Hepatocyte (in vitro differentiated cells): ENCODE results near the gene ZEB1. TPM values are rescaled to one million over a fixed set of nuclear protein-coding genes. Genes with fewer than 3 reads are reported as not detected.
"Not testable (repeated sequence)": the region's sequence is repeated elsewhere in the genome, so short reads cannot be mapped to it uniquely, and the experiment has no call there.

ENCODE experiments used
- DNase-seq: peaks from one replicate; pipeline ENCODE4 v3.0.0-alpha.2; 2016; ENCODE audit warnings: low spot score
- H2AFZ ChIP-seq: fragments of 200-600 bp; sonication (generic); 2 replicates; pipeline ENCODE4 v1.6.0; 2016; ENCODE audit warnings: antibody characterized with exemption, mild to moderate bottlenecking
- H3K27ac ChIP-seq: fragments of 200-600 bp; sonication (generic); 2 replicates; pipeline ENCODE4 v1.5.1; 2016; ENCODE audit warnings: mild to moderate bottlenecking
- H3K27me3 ChIP-seq: fragments of 200-600 bp; sonication (generic); 2 replicates; pipeline ENCODE4 v1.6.1; 2016
- H3K36me3 ChIP-seq: fragments of 200-600 bp; sonication (generic); replicated peaks from 2 replicates; pipeline ENCODE4 v1.5.1; 2016; ENCODE audit warnings: low read depth; ENCODE audit not compliant: insufficient read depth
- H3K4me1 ChIP-seq: fragments of 200-600 bp; sonication (generic); 2 replicates; pipeline ENCODE4 v1.5.1; 2016; ENCODE audit warnings: mild to moderate bottlenecking, moderate library complexity; ENCODE audit not compliant: insufficient read depth
- H3K4me2 ChIP-seq: fragments of 200-600 bp; sonication (generic); 2 replicates; pipeline ENCODE4 v1.6.0; 2016
- H3K4me3 ChIP-seq: fragments of 200-600 bp; sonication (generic); 2 replicates; pipeline ENCODE4 v1.5.1; 2016; ENCODE audit warnings: mild to moderate bottlenecking
- H3K79me2 ChIP-seq: fragments of 200-600 bp; sonication (generic); 2 replicates; pipeline ENCODE4 v1.6.0; 2017; ENCODE audit warnings: mild to moderate bottlenecking
- H3K9me2 ChIP-seq: fragments of 200-600 bp; sonication (generic); replicated peaks from 2 replicates; pipeline ENCODE4 v1.6.0; 2017; ENCODE audit warnings: mild to moderate bottlenecking; ENCODE audit not compliant: insufficient read depth
- H3K9me3 ChIP-seq: fragments of 200-600 bp; sonication (generic); 2 replicates; pipeline ENCODE4 v1.5.1; 2016; ENCODE audit warnings: low read depth, mild to moderate bottlenecking
- H4K20me1 ChIP-seq: fragments of 200-600 bp; sonication (generic); 2 replicates; pipeline ENCODE4 v1.6.0; 2016; ENCODE audit warnings: mild to moderate bottlenecking; ENCODE audit not compliant: insufficient read depth, poor library complexity, severe bottlenecking
- EZH2 ChIP-seq: fragments of 200-600 bp; sonication (generic); IDR thresholded peaks from 2 replicates; pipeline ENCODE4 v1.6.1; 2016; ENCODE audit warnings: antibody characterized with exemption, mild to moderate bottlenecking, borderline replicate concordance
- EZH2phosphoT487 ChIP-seq: fragments of 200-600 bp; sonication (generic); IDR thresholded peaks from one replicate; pipeline ENCODE4 v1.6.1; 2018; ENCODE audit warnings: antibody characterized with exemption, mild to moderate bottlenecking, low read depth, moderate library complexity; ENCODE audit not compliant: unreplicated experiment, severe bottlenecking
- WGBS: methylation state at CpG from one replicate; pipeline ENCODE4 v1.1.6; 2016; ENCODE audit warnings: low lambda C conversion rate; ENCODE audit errors: missing lambda C conversion rate; 5-methylcytosine and 5-hydroxymethylcytosine counted together
- polyA plus RNA-seq: library from polyadenylated mRNA; unstranded; fragments of >200 nt; fragmentation: Nextera tagmentation; extraction: Ambion mirVana; gene quantifications from 2 replicates; pipeline ENCODE4 v1.2.1, GENCODE V29; 2016
- total RNA-seq: library from RNA; depleted of rRNA; stranded (reverse); fragments of >200 nt; gene quantifications from 2 replicates; pipeline ENCODE4 v1.2.3, GENCODE V29; 2014
- TF ChIP-seq, protein P1 (sequence below): fragments of 200-600 bp; sonication (generic); IDR thresholded peaks from 2 replicates; pipeline ENCODE4 v1.5.1; 2016; ENCODE audit warnings: antibody characterized with exemption, mild to moderate bottlenecking; ENCODE audit not compliant: poor library complexity

The ZEB1 gene
- total and polyA plus RNA-seq, 2 experiments from 2014 or later = 13.6 to 14.3 TPM

DNA sequence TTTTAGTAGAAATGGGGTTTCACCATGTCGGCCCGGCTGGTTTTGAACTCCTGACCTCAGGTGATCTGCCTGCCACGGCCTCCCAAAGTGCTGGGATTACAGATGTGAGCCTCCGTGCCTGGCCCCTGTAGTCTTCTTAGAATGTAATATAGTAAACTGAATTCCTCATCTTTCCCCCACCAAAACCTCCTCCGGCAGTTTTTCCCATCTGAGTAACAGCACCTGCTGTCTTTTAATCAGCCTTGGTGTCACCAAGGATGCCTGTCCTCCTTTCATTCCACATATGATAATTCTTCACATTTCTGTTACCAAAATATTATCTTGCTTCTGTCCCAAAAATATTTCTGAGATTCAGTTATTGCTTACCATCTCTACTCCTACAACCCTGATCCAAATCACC is 80.2 kb downstream of the ZEB1 start:
- Histone ChIP-seq H3K27ac (no peak overlapping the region), H3K4me1 (peaks cover 11% of the 10 kb centered on the region), H3K27me3 (no peaks in the 10 kb centered on the region), H4K20me1 (no peaks in the 10 kb centered on the region), H3K4me2 (no peak overlapping the region), H2AFZ (no peak overlapping the region), H3K36me3 (no peaks in the 10 kb centered on the region), H3K4me3 (no peak overlapping the region), H3K79me2 (no peaks in the 10 kb centered on the region), H3K9me2 (no peaks in the 10 kb centered on the region), H3K9me3 (no peaks in the 10 kb centered on the region)
- 90% methylated on average over 5 of the region's 5 CpGs for WGBS
- no peak for DNase-seq
- no peak for TF ChIP-seq EZH2
- TF ChIP-seq EZH2phosphoT487 = no peak
- TF ChIP-seq, protein P1, sequence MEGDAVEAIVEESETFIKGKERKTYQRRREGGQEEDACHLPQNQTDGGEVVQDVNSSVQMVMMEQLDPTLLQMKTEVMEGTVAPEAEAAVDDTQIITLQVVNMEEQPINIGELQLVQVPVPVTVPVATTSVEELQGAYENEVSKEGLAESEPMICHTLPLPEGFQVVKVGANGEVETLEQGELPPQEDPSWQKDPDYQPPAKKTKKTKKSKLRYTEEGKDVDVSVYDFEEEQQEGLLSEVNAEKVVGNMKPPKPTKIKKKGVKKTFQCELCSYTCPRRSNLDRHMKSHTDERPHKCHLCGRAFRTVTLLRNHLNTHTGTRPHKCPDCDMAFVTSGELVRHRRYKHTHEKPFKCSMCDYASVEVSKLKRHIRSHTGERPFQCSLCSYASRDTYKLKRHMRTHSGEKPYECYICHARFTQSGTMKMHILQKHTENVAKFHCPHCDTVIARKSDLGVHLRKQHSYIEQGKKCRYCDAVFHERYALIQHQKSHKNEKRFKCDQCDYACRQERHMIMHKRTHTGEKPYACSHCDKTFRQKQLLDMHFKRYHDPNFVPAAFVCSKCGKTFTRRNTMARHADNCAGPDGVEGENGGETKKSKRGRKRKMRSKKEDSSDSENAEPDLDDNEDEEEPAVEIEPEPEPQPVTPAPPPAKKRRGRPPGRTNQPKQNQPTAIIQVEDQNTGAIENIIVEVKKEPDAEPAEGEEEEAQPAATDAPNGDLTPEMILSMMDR = no peak

DNA sequence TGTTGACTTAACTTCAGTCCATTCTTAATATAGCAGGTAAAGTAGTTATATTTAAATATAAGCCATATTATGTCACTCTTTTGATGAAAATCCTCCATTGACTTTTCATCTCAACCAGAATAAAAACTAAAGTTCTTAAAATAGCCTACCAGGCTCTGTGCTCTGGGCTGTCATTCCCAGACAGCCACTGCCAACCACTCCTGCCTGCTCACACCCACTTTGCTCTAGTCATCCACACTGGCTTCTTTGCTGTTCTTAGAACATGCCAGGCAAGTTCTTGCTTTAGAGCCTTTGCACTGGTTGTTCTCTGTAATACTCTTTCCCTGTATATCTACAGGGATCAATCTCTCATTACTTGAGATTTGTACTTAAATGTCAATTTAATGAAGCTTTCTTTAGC is 80.6 kb downstream of the ZEB1 start:
- H3K4me1 ChIP-seq = peaks cover 11% of the 10 kb centered on the region
- H3K4me2 ChIP-seq = no peak overlapping the region
- no peak for DNase-seq
- no peak overlapping the region for H3K27ac ChIP-seq
- TF ChIP-seq, protein P1 = no peak
- no peak overlapping the region for H2AFZ ChIP-seq
- H3K4me3 ChIP-seq = no peak overlapping the region
- no peaks in the 10 kb centered on the region for H3K36me3 ChIP-seq
- H4K20me1 ChIP-seq = no peaks in the 10 kb centered on the region
- no peaks in the 10 kb centered on the region for H3K79me2 ChIP-seq
- no peaks in the 10 kb centered on the region for H3K9me3 ChIP-seq
- no peaks in the 10 kb centered on the region for H3K27me3 ChIP-seq
- H3K9me2 ChIP-seq = no peaks in the 10 kb centered on the region

DNA sequence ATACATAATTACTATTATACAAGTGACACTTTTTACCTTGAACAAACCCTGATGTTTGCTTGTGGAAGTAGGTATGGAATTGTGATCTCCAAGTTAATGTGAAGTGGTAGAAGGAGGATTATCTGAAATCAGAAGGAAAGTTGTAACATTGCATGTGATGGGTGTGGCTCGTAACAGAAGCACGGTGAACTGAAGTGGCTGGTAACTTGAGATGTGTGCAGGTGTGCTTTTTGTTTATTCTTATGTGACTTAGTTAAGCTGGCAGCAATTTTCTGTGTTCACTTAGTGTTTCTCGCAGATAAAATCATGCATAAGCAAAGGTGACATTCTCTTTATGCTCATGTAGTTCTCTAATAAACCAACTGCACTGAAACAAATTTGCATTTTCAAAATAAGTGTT is 82.3 kb downstream of the ZEB1 start:
- WGBS = 47% methylated on average over 3 of the region's 3 CpGs
- peaks cover 2% of the 10 kb centered on the region for H3K79me2 ChIP-seq
- H3K4me1 ChIP-seq = peaks cover 14% of the 10 kb centered on the region

DNA sequence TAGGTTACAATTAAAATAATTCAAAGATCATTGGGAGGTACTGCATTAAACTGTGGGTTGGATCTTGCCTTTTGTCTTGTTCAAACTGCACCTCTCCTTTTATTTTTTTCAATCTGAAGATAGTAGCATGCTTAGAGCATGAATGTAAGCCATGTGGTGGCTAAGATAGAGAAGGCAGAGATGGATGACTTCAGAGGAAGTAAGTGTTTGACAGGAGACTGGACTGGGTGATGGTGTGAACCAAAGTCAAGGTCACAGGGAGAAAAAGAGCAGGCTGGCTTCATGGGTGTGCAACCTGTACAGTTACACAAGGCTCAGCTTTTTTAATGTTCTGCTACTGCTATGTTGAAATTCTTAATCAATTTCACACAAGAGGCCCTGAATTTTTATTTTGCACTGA is 85.6 kb downstream of the ZEB1 start:
- H3K9me3 ChIP-seq = no peaks in the 10 kb centered on the region
- H2AFZ ChIP-seq = no peak overlapping the region
- H4K20me1 ChIP-seq = no peaks in the 10 kb centered on the region
- H3K9me2 ChIP-seq = no peaks in the 10 kb centered on the region
- peaks cover 14% of the 10 kb centered on the region for H3K4me1 ChIP-seq
- no peaks in the 10 kb centered on the region for H3K36me3 ChIP-seq
- TF ChIP-seq EZH2 = no peak
- TF ChIP-seq, protein P1 = no peak
- TF ChIP-seq EZH2phosphoT487 = no peak
- H3K79me2 ChIP-seq = peaks cover 2% of the 10 kb centered on the region
- H3K4me3 ChIP-seq = no peak overlapping the region
- no peak for DNase-seq
- no peak overlapping the region for H3K4me2 ChIP-seq
- H3K27ac ChIP-seq = no peak overlapping the region
- no peaks in the 10 kb centered on the region for H3K27me3 ChIP-seq

More for the DNA sequence above, 82.3 kb downstream of the ZEB1 start:
- H4K20me1 ChIP-seq = no peaks in the 10 kb centered on the region
- H3K27me3 ChIP-seq = no peaks in the 10 kb centered on the region
- no peaks in the 10 kb centered on the region for H3K9me2 ChIP-seq
- no peaks in the 10 kb centered on the region for H3K36me3 ChIP-seq
- no peaks in the 10 kb centered on the region for H3K9me3 ChIP-seq
- no peak overlapping the region for H3K4me2 ChIP-seq
- no peak overlapping the region for H3K4me3 ChIP-seq
- no peak for DNase-seq
- no peak overlapping the region for H2AFZ ChIP-seq
- no peak overlapping the region for H3K27ac ChIP-seq
- no peak for TF ChIP-seq EZH2
- TF ChIP-seq, protein P1 = no peak
- no peak for TF ChIP-seq EZH2phosphoT487

DNA sequence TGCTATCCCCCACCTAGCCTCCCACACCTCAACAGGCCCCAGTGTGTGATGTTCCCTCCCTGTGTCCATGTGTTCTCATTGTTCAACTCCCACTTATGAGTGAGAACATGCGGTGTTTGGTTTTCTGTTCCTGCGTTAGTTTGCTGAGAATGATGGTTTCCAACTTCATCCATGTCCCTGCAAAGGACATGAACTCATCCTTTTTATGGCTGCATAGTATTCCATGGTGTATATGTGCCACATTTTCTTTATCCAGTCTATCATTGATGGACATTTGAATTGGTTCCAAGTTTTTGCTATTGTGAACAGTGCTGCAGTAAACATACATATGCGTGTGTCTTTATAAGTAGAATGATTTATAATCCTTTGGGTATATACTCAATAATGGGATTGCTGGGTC is 86.8 kb downstream of the ZEB1 start:
- not testable (repeated sequence) for H3K79me2 ChIP-seq, H3K9me3 ChIP-seq, H3K36me3 ChIP-seq, DNase-seq, H3K9me2 ChIP-seq, H3K27me3 ChIP-seq, H2AFZ ChIP-seq, H3K4me3 ChIP-seq, H3K27ac ChIP-seq, H3K4me2 ChIP-seq, H4K20me1 ChIP-seq
- peaks cover 14% of the 10 kb centered on the region for H3K4me1 ChIP-seq
- WGBS = 98% methylated on average over 3 of the region's 3 CpGs

DNA sequence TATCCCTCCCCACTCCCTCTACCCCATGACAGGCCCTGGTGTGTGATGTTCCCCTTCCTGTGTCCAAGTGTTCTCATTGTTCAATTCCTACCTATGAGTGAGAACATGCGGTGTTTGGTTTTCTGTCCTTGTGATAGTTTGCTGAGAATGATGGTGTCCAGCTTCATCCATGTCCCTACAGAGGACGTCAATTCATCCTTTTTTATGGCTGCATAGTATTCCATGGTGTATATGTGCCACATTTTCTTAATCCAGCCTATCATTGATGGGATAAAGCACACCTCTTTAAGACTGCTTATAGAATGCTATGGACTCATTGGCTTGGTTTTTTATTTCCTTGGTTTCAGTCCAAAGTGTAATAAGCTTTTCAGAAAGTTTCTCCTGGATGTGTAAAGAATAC is 93.4 kb downstream of the ZEB1 start:
- WGBS = 94% methylated on average over 2 of the region's 2 CpGs
- not testable (repeated sequence) for H3K79me2 ChIP-seq, H3K36me3 ChIP-seq, H2AFZ ChIP-seq, DNase-seq, H3K9me3 ChIP-seq, H3K27me3 ChIP-seq, H3K4me1 ChIP-seq, H3K27ac ChIP-seq, H3K4me3 ChIP-seq, H3K9me2 ChIP-seq, H3K4me2 ChIP-seq, H4K20me1 ChIP-seq
